PC-3 (cell line): ENCODE measurements around the gene MAPKBP1. TPM values are rescaled to one million over a fixed set of nuclear protein-coding genes. Genes with fewer than 3 reads are reported as not detected.

ENCODE experiments used
- ATAC-seq: fragments of 200-7000 bp; cut with Tn5 transposase; 2 replicates; pipeline ENCODE4 v1.9.1; 2020; ENCODE audit warnings: mild to moderate bottlenecking, moderate library complexity
- BruUV-seq: library from RNA; stranded (reverse); fragments of 400-500 nt; replicated peaks from 2 replicates; lab custom pipeline; 2021; lab: Mats Ljungman, UMichigan
- CTCF ChIA-PET: fragments of 300-600 bp; sonication (Branson Sonifier 250); formaldehyde crosslinking; loops from one replicate; lab custom pipeline; 2022; ENCODE audit warnings: antibody characterized with exemption; lab: Charles Lee
- POLR2A ChIA-PET: fragments of 300-600 bp; sonication (Branson Sonifier 250); formaldehyde crosslinking; loops from one replicate; lab custom pipeline; 2022; ENCODE audit warnings: antibody characterized with exemption; ENCODE audit not compliant: unreplicated experiment; lab: Charles Lee
- DNase-seq: peaks from one replicate; pipeline ENCODE4 v3.0.0-alpha.2; 2015
- H2AFZ ChIP-seq: fragments of 300-600 bp; sonication (generic); 2 replicates; pipeline ENCODE4 v1.6.0; 2016; ENCODE audit warnings: antibody characterized with exemption, low read length
- H3F3A ChIP-seq: fragments of 300-600 bp; sonication (generic); one replicate; pipeline ENCODE4 v1.6.0; 2017; ENCODE audit warnings: antibody characterized with exemption, low read length, control low read depth, mild to moderate bottlenecking; ENCODE audit not compliant: unreplicated experiment
- H3K27ac ChIP-seq: fragments of 300-600 bp; sonication (generic); 2 replicates; pipeline ENCODE4 v1.5.1; 2016; ENCODE audit warnings: mild to moderate bottlenecking, low read length
- H3K27me3 ChIP-seq: fragments of 300-600 bp; sonication (generic); 2 replicates; pipeline ENCODE4 v1.6.1; 2016; ENCODE audit warnings: low read length, mixed read lengths
- H3K36me3 ChIP-seq: fragments of 300-600 bp; sonication (generic); 2 replicates; pipeline ENCODE4 v1.6.1; 2016; ENCODE audit warnings: low read depth, mixed run types, low read length, mixed read lengths
- H3K4me1 ChIP-seq: fragments of 300-600 bp; sonication (generic); 2 replicates; pipeline ENCODE4 v1.5.1; 2016; ENCODE audit warnings: low read length; ENCODE audit not compliant: insufficient read depth
- H3K4me2 ChIP-seq: fragments of 300-600 bp; sonication (generic); 2 replicates; pipeline ENCODE4 v1.6.0; 2016; ENCODE audit warnings: low read length
- H3K4me3 ChIP-seq: fragments of 300-600 bp; sonication (generic); 2 replicates; pipeline ENCODE4 v1.5.1; 2016; ENCODE audit warnings: mild to moderate bottlenecking, low read length, mixed read lengths
- H3K79me2 ChIP-seq: fragments of 300-600 bp; sonication (generic); 2 replicates; pipeline ENCODE4 v1.6.1; 2017; ENCODE audit warnings: low read length, mixed read lengths
- H3K9ac ChIP-seq: fragments of 300-600 bp; sonication (generic); 2 replicates; pipeline ENCODE4 v1.6.0; 2016; ENCODE audit warnings: mild to moderate bottlenecking, low read length
- H3K9me2 ChIP-seq: fragments of 300-600 bp; sonication (generic); replicated peaks from 2 replicates; pipeline ENCODE4 v1.6.1; 2016; ENCODE audit warnings: mixed run types, low read length, mixed read lengths
- H3K9me3 ChIP-seq: fragments of 300-600 bp; sonication (generic); 2 replicates; pipeline ENCODE4 v1.6.1; 2016; ENCODE audit warnings: low read length, mixed read lengths
- H4K20me1 ChIP-seq: fragments of 300-600 bp; sonication (generic); 2 replicates; pipeline ENCODE4 v1.6.1; 2016; ENCODE audit warnings: low read length, mixed read lengths
- CTCF ChIP-seq: fragments of 300-600 bp; sonication (generic); conservative IDR thresholded peaks from 2 replicates; pipeline ENCODE4 v1.5.1; 2017; ENCODE audit warnings: antibody characterized with exemption, low read depth, mild to moderate bottlenecking, low read length
- EZH2 ChIP-seq: fragments of 300-600 bp; sonication (generic); IDR thresholded peaks from one replicate; pipeline ENCODE4 v1.6.1; 2017; ENCODE audit warnings: antibody characterized with exemption, mild to moderate bottlenecking, low read length; ENCODE audit not compliant: unreplicated experiment
- EZH2phosphoT487 ChIP-seq: fragments of 300-600 bp; sonication (generic); IDR thresholded peaks from 2 replicates; pipeline ENCODE4 v1.6.1; 2018; ENCODE audit warnings: mild to moderate bottlenecking, antibody characterized with exemption, low read length, borderline replicate concordance
- intact Hi-C: fragments of 100-400 bp; cut with micrococcal nuclease; formaldehyde crosslinking; loops from 2 replicates; pipeline ENCODE4 v1.9.0; 2023
- total RNA-seq: library from RNA; depleted of rRNA; stranded (reverse); fragments of >200 nt; gene quantifications from 2 replicates; pipeline ENCODE4 v1.2.3, GENCODE V29; 2014

Gene MAPKBP1
- total RNA-seq, 1 experiment from 2014 or later = 29.1 TPM

GRCh38 chr15:41855261-41855961, 81.1 kb downstream of the MAPKBP1 start:
- Histone ChIP-seq H3K4me3 (no peak overlapping the region), H3K9ac (no peak overlapping the region), H3K4me2 (no peak overlapping the region), H3K27me3 (no peaks in the 10 kb centered on the region), H3K4me1 (no peaks in the 10 kb centered on the region), H3K9me3 (no peaks in the 10 kb centered on the region), H3F3A (no peaks in the 10 kb centered on the region), H3K36me3 (no peaks in the 10 kb centered on the region), H3K79me2 (no peaks in the 10 kb centered on the region), H3K9me2 (no peaks in the 10 kb centered on the region), H4K20me1 (no peaks in the 10 kb centered on the region), H2AFZ (no peak overlapping the region), H3K27ac (no peak overlapping the region)
- DNase-seq (no peak), ATAC-seq (no peak)
- BruUV-seq = no TSS peak
- ChIA-PET CTCF (no interaction called here), POLR2A (no interaction called here)
- intact Hi-C loops = no loop called here
- TF ChIP-seq EZH2phosphoT487 = no peak
- TF ChIP-seq CTCF = no peak

- H4K20me1 ChIP-seq = no peaks in the 10 kb centered on the region
- no peak for TF ChIP-seq EZH2phosphoT487
- TF ChIP-seq CTCF = no peak
- no peak for TF ChIP-seq EZH2
- no peaks in the 10 kb centered on the region for H3F3A ChIP-seq
- H3K4me1 ChIP-seq = no peaks in the 10 kb centered on the region
- no peaks in the 10 kb centered on the region for H3K79me2 ChIP-seq
- no peak overlapping the region for H3K27ac ChIP-seq
- H3K36me3 ChIP-seq = no peaks in the 10 kb centered on the region
- POLR2A ChIA-PET = no interaction called here
- intact Hi-C loops = no loop called here
- H2AFZ ChIP-seq = no peak overlapping the region
- no peak for ATAC-seq
- H3K9me2 ChIP-seq = no peaks in the 10 kb centered on the region
- no peak overlapping the region for H3K4me2 ChIP-seq
- H3K9ac ChIP-seq = no peak overlapping the region
- CTCF ChIA-PET = no interaction called here
- no peak for DNase-seq
- H3K4me3 ChIP-seq = no peak overlapping the region
- H3K27me3 ChIP-seq = no peaks in the 10 kb centered on the region
- no peaks in the 10 kb centered on the region for H3K9me3 ChIP-seq
- BruUV-seq = no TSS peak
Observed at GRCh38 chr15:41856262-41856661, 82.0 kb downstream of the MAPKBP1 start.

- no peaks in the 10 kb centered on the region for H3K27me3 ChIP-seq
- no peak overlapping the region for H2AFZ ChIP-seq
- H3K4me1 ChIP-seq = no peaks in the 10 kb centered on the region
- H3K9ac ChIP-seq = no peak overlapping the region
- POLR2A ChIA-PET = no interaction called here
- H3K9me3 ChIP-seq = no peaks in the 10 kb centered on the region
- H3K4me3 ChIP-seq = no peak overlapping the region
- CTCF ChIA-PET = no interaction called here
- H3F3A ChIP-seq = no peaks in the 10 kb centered on the region
- H3K36me3 ChIP-seq = no peaks in the 10 kb centered on the region
- H3K27ac ChIP-seq = no peak overlapping the region
- no peak overlapping the region for H3K4me2 ChIP-seq
- DNase-seq (no peak), ATAC-seq (no peak)
- H4K20me1 ChIP-seq = no peaks in the 10 kb centered on the region
- no peaks in the 10 kb centered on the region for H3K79me2 ChIP-seq
- H3K9me2 ChIP-seq = no peaks in the 10 kb centered on the region
- intact Hi-C loops = no loop called here
- no TSS peak for BruUV-seq
- TF ChIP-seq CTCF = no peak
- TF ChIP-seq EZH2phosphoT487 = no peak
- TF ChIP-seq EZH2 = no peak
Observed at GRCh38 chr15:41856716-41857115, 82.4 kb downstream of the MAPKBP1 start.
